RWPE2 (cell line): ENCODE measurements around the gene DPH2.

Experiments used
- ATAC-seq: fragments of 200-7000 bp; cut with Tn5 transposase; 3 replicates; pipeline ENCODE4 v1.9.1; 2021; ENCODE audit warnings: low read depth
- DNase-seq: peaks from one replicate; pipeline ENCODE4 v3.0.0-alpha.2; 2020; ENCODE audit warnings: low spot score
- H3K27ac ChIP-seq: fragments of 450-650 bp; 2 replicates; pipeline ENCODE4 v1.5.1; 2017; ENCODE audit warnings: mild to moderate bottlenecking; ENCODE audit not compliant: poor library complexity, severe bottlenecking
- H3K27me3 ChIP-seq: fragments of 250-450 bp; sonication (Bioruptor Pico); 2 replicates; pipeline ENCODE4 v1.5.1; 2021; ENCODE audit warnings: mild to moderate bottlenecking, moderate library complexity; ENCODE audit not compliant: insufficient read depth, poor library complexity, severe bottlenecking
- H3K36me3 ChIP-seq: fragments of 250-450 bp; sonication (Bioruptor Pico); 2 replicates; pipeline ENCODE4 v1.5.1; 2020; ENCODE audit warnings: low read depth, mild to moderate bottlenecking, moderate library complexity
- H3K4me1 ChIP-seq: fragments of 250-450 bp; sonication (Bioruptor Pico); 2 replicates; pipeline ENCODE4 v1.5.1; 2021; ENCODE audit warnings: mild to moderate bottlenecking, moderate library complexity; ENCODE audit not compliant: insufficient read depth, poor library complexity, severe bottlenecking
- H3K4me3 ChIP-seq: fragments of 250-450 bp; sonication (Bioruptor Pico); 2 replicates; pipeline ENCODE4 v1.5.1; 2021; ENCODE audit warnings: mild to moderate bottlenecking, moderate library complexity; ENCODE audit not compliant: severe bottlenecking
- H3K9me3 ChIP-seq: fragments of 250-450 bp; sonication (Bioruptor Pico); 2 replicates; pipeline ENCODE4 v1.5.1; 2021; ENCODE audit warnings: mild to moderate bottlenecking, moderate library complexity; ENCODE audit not compliant: severe bottlenecking
- TF ChIP-seq, protein P1 (sequence below): fragments of 450-650 bp; IDR thresholded peaks from one replicate; pipeline ENCODE4 v1.5.1; 2017; ENCODE audit warnings: mild to moderate bottlenecking, moderate library complexity; ENCODE audit not compliant: poor library complexity, severe bottlenecking

Gene DPH2

GRCh38 chr1:43958351-43959255 lies 11.2 kb upstream of the DPH2 start:
- Histone ChIP-seq H3K36me3 (peaks cover 15% of the 10 kb centered on the region), H3K27me3 (no peaks in the 10 kb centered on the region), H3K4me1 (no peaks in the 10 kb centered on the region), H3K27ac (no peak overlapping the region), H3K4me3 (no peak overlapping the region), H3K9me3 (no peaks in the 10 kb centered on the region)
- no peak for DNase-seq
- TF ChIP-seq, protein P1, sequence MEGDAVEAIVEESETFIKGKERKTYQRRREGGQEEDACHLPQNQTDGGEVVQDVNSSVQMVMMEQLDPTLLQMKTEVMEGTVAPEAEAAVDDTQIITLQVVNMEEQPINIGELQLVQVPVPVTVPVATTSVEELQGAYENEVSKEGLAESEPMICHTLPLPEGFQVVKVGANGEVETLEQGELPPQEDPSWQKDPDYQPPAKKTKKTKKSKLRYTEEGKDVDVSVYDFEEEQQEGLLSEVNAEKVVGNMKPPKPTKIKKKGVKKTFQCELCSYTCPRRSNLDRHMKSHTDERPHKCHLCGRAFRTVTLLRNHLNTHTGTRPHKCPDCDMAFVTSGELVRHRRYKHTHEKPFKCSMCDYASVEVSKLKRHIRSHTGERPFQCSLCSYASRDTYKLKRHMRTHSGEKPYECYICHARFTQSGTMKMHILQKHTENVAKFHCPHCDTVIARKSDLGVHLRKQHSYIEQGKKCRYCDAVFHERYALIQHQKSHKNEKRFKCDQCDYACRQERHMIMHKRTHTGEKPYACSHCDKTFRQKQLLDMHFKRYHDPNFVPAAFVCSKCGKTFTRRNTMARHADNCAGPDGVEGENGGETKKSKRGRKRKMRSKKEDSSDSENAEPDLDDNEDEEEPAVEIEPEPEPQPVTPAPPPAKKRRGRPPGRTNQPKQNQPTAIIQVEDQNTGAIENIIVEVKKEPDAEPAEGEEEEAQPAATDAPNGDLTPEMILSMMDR: no peak
- ATAC-seq: no peak

DNA sequence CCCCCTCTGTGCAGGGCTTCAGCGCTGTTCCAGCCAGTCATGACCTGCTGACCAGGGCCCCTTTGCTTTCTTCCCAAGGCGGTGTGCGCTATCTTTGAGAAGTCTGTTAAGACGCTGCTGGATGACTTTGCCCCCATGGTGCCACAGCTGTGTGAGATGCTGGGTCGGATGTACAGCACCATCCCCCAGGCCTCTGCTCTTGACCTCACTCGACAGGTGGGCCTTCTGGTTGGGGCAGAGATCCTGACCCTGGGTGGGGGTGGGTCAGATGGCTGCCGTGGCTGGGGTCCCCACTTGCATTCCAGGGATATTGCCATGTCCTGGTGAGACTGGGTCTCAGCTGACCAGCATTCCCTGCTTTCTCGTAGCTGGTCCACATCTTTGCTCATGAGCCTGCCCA lies 9.0 kb upstream of the DPH2 start:
- no peak for ATAC-seq
- Histone ChIP-seq H3K9me3 (no peaks in the 10 kb centered on the region), H3K4me1 (no peaks in the 10 kb centered on the region), H3K36me3 (peaks cover 15% of the 10 kb centered on the region), H3K27ac (no peak overlapping the region), H3K4me3 (no peak overlapping the region), H3K27me3 (no peaks in the 10 kb centered on the region)
- no peak for DNase-seq
- TF ChIP-seq, protein P1: no peak

DNA sequence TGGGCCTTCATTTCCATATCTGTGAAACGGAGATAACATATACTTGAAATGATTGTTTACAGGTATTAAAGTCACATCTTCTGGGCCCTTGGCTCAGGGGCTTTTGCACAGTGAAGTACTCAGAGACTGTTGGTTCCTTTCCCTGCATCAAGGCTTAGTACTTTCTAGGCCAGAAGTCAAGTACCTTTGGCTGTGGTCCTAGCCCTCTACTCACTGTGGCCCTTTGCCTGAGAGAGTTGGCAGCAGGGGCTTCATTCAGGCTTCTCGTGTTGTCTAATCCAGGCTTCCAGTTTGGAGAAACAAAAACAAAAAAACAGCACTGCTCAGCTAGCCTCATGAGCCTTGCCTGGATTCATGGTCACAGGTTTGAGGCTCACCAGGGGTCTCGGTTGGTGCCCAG lies 8.1 kb upstream of the DPH2 start:
- Histone ChIP-seq H3K9me3 (no peaks in the 10 kb centered on the region), H3K27me3 (no peaks in the 10 kb centered on the region), H3K4me3 (no peak overlapping the region), H3K36me3 (peaks cover 15% of the 10 kb centered on the region), H3K4me1 (no peaks in the 10 kb centered on the region), H3K27ac (no peak overlapping the region)
- DNase-seq (no peak), ATAC-seq (no peak)
- TF ChIP-seq, protein P1: no peak

DNA sequence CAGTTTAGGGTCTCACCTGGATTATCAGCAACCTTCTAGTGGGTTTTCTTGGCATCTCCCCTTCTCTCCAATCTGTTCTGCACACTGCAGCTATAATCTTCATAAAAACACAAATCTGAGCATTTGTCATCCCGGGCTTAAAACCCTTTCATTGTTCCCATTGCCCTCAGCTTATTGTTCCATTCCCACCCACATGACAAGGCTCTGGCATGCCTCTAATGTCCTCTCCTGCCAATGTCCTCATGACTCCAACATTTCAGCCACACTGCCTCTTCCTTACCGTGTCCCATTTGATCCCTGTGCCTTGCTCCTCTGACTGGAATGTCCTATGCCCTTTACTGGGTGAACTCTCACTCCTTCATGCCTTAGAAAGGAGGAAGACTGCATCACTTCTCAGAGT lies 7.5 kb upstream of the DPH2 start:
- Histone ChIP-seq H3K4me3 (no peak overlapping the region), H3K36me3 (peaks cover 15% of the 10 kb centered on the region), H3K27ac (no peak overlapping the region), H3K27me3 (no peaks in the 10 kb centered on the region), H3K9me3 (no peaks in the 10 kb centered on the region), H3K4me1 (no peaks in the 10 kb centered on the region)
- TF ChIP-seq, protein P1: no peak
- DNase-seq: no peak
- ATAC-seq: no peak

DNA sequence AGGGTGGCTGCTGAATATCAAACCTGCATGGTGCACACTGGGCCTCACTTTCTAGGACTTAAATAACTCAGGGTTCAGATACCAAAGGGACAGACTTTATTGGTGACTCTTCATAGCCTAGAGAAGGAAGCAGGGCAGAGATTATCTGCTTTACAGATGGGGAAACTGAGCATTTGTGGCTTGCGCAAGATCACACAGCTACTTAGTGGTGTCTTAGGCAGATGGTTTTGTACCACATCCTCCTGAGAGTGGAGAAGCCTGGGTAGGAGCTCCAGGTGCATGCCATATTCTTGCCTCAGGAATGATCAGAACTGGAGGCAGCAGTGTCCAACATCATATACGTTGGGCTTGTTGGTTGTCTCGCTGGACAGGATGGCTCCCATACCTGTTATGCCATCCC lies 6.8 kb upstream of the DPH2 start:
- no peak overlapping the region for H3K4me3 ChIP-seq
- no peak overlapping the region for H3K27ac ChIP-seq
- DNase-seq (no peak), ATAC-seq (no peak)
- TF ChIP-seq, protein P1: no peak
- peaks cover 15% of the 10 kb centered on the region for H3K36me3 ChIP-seq
- H3K27me3 ChIP-seq: no peaks in the 10 kb centered on the region
- no peaks in the 10 kb centered on the region for H3K4me1 ChIP-seq
- no peaks in the 10 kb centered on the region for H3K9me3 ChIP-seq
